NOMO-1 treated with dmso at 0.1 percent for 144 hours (cell line): ENCODE results near the gene SIGLEC12.
"Not testable (repeated sequence)": the region's sequence is repeated elsewhere in the genome, so short reads cannot be mapped to it uniquely, and the experiment has no call there.

Source experiments
- DNase-seq: peaks from one replicate; lab custom pipeline; 2025; ENCODE audit not compliant: unreplicated experiment; lab: John Stamatoyannopoulos, UW

Gene SIGLEC12

DNA sequence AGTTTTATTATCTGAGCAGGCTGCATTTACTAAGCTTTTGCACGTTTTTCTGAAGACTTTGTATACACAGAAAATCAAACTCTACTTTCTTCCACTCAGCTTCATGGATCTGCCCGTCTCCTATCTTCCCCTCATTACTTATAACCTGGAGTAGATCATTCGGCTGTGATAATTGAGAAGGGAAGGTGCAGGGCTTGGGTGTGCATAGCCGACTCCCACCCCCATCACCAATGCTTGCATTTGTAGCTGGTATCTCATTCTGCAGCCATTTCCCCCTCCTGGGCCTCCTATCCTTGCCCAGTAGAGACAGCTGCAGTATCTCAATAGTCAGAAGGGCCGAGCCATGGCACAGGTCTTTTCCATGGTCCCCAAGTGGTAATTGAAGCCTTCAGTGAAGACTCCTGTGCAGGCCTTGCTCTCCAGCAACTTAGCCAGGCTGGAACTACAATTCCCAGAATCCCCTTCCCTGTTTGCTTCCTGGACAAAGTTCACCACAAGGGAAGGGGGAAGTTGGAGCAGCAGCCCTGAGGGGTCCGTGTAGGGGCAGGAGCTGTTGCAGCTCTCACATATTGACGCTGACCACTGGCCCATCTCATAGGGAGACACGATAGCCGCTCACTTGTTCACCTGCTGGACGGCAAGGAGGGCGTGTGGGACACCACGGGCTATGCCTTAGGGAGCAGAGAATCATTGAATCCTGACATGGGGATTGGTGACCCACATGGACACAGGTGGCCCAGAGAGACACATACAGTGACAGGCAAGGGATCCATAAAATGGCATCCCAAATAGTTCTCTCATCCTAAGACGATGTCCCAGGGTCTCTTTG lies 41.2 kb downstream of the SIGLEC12 start:
- DNase-seq: peak; percentile 69

DNA sequence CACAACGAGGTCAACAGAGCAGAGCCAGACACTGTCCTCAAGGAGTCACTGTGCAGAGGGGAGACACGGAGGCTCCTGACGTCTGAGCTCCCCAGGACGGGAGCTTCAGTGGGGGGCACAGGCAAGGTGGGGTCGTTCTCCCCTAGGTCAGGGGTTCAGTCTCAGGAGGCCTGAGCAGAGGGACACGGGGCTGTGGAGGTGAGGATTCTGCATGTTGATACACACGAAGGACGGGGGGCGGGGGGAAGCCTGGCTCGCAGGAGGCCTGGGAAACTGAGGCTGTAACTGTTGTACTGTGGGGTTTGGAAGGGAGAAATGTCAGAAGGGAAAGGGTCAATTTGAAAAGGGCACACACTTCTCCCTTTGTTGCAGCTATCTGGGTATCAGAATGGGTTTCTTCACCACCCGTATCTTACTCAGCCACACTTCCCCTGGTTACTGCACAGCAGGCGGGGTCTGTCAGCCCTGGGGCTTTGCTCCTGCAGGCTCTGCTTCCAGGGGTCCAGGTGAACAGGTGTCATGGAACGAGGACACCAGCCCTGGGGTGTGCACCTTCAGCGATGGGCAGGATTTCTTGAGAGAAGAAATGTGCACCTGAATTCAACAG lies 42.6 kb downstream of the SIGLEC12 start:
- no peak for DNase-seq

DNA sequence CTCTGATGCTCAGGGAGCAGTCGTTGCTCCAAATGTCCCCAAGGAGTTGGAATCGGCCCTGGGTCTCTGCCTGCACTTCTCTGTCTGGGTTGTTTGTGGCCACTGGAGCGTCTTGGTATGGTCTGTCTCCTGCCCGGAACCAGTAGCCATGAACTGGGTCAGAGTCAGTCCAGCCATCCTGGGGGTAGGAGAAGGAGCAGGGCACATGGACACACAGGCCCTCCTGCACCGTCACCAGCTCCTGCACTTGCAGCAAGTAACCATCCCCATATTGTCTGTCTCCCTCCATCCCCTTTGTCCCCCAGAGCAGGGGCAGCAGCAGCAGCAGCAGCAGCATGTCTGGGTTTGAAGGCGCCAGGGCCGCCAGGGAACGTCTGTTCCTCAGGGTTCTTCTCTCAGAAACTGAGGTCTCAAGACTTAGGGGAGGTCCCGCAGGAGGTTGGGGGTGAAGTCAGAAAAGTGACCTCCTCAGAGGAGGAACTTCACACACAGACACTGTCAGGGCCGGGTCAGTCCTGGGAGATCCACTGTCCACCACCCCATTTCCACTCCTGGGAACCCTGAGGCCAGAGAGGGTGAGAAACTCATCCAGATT lies 43.5 kb downstream of the SIGLEC12 start, which contains the start of gene SIGLEC8:
TSS of gene SIGLEC8 (minus strand) at position 404 of the 595 bp plus-strand sequence. CDS start at position 337, 67 bp downstream.
- no peak for DNase-seq

DNA sequence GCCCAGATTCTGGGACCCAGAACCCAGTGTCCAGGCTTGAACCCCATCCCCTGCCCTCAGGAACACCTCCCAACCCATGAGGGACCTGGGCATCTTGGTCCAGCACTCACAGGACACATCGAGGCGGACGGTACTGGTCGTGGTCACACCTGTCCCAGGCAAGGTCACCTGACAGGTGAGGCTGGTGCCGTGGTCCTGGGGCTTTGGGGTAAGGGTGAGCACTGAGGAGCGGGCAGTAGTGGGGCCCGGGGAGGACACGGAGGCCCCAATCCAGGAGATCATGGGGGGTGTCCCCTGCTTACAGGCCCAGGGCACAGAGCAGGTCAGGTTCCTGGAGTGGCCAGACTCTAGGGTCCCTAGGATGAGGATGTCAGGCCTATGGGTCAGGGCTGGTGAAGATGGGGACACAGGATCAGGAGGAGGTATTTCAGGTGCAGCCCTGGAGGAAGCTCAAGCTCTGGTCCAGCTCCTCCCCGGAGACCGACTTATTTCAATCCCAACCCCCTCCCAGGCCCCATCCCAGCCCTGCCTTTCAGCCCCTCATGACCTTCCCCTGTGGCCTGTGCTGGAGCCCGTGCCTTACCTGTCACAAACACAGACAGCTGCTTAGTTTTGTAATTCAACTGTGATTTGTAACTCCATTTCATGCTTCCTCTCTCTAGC lies 44.1 kb downstream of the SIGLEC12 start:
- no peak for DNase-seq

DNA sequence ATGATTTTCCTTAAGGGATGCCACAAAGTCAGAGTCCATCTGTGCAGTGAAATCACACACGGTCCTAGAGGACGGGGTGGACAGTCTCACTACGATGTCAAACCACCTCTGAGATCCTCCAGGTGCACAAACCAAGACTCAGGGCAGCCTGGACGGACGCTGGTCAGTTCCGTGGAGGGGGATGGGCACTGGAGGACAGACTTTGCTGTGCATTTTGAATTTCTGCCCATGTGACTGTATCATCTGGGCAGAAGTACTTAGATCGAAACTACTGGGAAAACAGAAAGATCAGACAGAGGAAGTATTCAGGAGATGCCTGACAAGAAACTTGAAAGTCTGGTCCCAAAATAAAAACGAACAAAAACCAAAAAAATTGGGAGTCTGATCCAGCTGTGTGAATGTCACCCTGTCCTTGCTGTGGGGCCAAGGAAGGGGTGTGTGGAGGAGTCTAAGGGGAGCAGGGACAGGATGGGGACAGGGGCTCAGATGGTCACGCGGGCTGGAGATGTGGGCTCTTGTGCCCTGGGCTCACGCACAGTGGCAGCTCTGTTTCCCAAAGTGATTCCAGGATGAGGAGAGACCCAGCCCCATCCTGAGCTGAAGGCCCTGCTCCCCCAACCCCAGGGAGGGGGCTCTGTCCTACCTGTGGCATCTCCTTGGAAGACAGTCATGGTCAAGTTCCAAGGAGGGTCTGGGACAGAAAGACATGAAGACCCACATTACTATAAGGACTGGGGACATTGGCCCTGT lies 44.9 kb downstream of the SIGLEC12 start:
- DNase-seq: no peak

GRCh38 chr19:51450730-51451307 lies 50.8 kb downstream of the SIGLEC12 start:
- no peak for DNase-seq

DNA sequence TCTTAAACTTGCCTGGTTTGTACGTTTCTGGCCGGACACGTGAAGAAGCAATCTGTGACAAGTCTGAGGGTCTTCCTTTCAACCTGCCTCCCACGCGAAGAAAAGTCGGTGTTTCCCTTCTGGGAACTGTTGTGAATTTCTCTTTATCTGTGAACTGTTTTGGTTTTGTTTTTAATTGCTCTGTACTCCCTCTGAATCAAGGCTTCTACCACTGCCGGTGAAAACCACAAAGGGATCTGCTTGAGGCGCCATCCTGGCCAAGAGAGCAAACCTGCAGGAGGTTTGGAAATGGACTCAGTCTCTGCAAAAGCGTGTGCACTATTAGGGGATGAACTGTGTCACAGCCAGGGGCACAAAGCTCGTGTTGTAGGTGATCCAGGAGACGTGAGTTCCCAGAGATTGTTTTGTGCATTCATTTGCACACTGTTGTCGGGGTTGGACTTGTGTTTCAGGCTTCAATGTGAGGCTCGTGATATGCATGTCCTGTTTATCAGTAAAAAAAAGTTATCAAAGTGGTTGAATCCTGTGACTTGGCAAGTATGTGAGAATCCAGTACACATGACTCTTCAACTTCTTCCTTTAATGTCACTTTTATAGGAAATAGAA lies 53.1 kb downstream of the SIGLEC12 start:
- no peak for DNase-seq

- DNase-seq: no peak
These were observed 53.6 kb downstream of the SIGLEC12 start for GRCh38 chr19:51448011-51448410.

- DNase-seq: not testable (repeated sequence)
These were observed 54.1 kb downstream of the SIGLEC12 start for GRCh38 chr19:51447510-51447909.

- no peak for DNase-seq
These were observed 59.9 kb downstream of the SIGLEC12 start for GRCh38 chr19:51441410-51442390.
